Stimulated activated CD4-positive, alpha-beta T cell treated with anti-CD3 and anti-CD28 coated beads, Interleukin-12 subunit alpha, Interleukin-12 subunit beta, amount 100 ng/mL, for 4 hours (primary cell): ENCODE data around the gene PRDM13.
"Not testable (repeated sequence)": the region's sequence is repeated elsewhere in the genome, so short reads cannot be mapped to it uniquely, and the experiment has no call there.

ENCODE experiments used
- DNase-seq: peaks from one replicate; pipeline ENCODE4 v3.0.0-alpha.2; 2020

The PRDM13 gene

GRCh38 chr6:99638358-99638757 is 31.7 kb downstream of the PRDM13 start:
- DNase-seq = not testable (repeated sequence)

DNA sequence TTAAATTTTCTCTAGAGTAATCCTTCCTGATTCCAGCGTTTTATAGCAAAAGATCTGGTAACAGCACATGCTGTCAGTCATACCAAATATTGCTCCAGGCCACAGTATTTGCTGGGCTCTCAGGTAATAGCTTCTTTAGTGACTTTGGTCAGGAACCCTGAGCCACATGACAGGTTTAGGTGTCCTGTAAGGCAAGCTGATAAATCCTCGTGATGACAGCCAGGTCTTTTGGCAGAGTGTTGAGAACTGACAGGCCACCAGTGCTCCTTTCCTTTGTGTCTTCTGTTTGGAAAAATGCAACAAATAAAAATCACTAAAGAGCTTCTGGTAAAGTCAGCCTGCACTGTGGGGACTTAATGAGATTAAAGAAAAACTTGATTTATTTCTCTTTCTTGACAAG is 34.6 kb downstream of the PRDM13 start:
- no peak for DNase-seq

GRCh38 chr6:99645986-99646385 is 39.4 kb downstream of the PRDM13 start:
- DNase-seq = no peak

DNA sequence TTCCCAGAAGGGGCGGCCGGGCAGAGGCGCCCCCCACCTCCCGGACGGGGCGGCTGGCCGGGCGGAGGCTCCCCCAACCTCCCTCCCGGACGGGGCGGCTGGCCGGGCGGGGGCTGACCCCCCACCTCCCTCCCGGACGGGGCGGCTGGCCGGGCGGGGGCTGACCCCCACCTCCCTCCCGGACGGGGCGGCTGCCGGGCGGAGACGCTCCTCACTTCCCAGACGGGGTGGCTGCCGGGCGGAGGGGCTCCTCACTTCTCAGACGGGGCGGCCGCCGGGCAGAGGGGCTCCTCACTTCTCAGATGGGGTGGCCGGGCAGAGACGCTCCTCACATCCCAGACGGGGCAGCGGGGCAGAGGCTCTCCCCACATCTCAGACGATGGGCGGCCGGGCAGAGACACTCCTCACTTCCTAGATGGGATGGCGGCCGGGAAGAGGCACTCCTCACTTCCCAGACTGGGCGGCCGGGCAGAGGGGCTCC is 43.5 kb downstream of the PRDM13 start:
- DNase-seq = not testable (repeated sequence)

GRCh38 chr6:99660206-99660605 is 53.6 kb downstream of the PRDM13 start:
- no peak for DNase-seq

- DNase-seq = no peak
Observed at GRCh38 chr6:99661870-99662269, 55.2 kb downstream of the PRDM13 start.

DNA sequence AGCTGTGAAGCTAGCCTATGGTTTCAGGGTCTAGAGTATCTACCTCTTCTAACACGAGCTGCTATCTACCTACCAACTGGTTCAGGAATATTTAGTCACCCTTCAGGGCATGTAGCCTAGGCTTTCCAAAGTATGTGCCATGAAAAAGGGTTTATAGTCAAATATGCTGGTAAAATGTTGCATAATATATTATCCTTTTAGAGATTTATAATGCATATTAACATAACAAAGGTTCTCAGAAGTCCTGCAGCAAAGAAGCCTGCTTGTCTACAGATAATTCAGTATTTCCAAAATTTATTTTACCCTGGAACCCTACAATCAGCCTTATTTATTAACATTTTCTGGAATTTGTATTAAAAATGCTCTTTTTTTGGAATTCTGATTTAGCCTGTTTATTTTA is 56.0 kb downstream of the PRDM13 start:
- no peak for DNase-seq
